Panc1 (cell line): ENCODE results near the gene MCF2. TPM values are rescaled to one million over a fixed set of nuclear protein-coding genes. Genes with fewer than 3 reads are reported as not detected.

Source experiments
- ATAC-seq: fragments of 200-7000 bp; cut with Tn5 transposase; 2 replicates; pipeline ENCODE4 v1.9.1; 2020; ENCODE audit warnings: mild to moderate bottlenecking, moderate library complexity
- BruUV-seq: library from RNA; stranded (reverse); fragments of 400-500 nt; replicated peaks from 2 replicates; lab custom pipeline; 2021; lab: Mats Ljungman, UMichigan
- CTCF ChIA-PET: fragments of 300-600 bp; sonication (Branson Sonifier 250); formaldehyde crosslinking; loops from one replicate; lab custom pipeline; 2022; ENCODE audit warnings: antibody characterized with exemption; lab: Charles Lee
- POLR2A ChIA-PET: fragments of 300-600 bp; sonication (Branson Sonifier 250); formaldehyde crosslinking; loops from one replicate; lab custom pipeline; 2022; ENCODE audit warnings: antibody characterized with exemption; lab: Charles Lee
- DNase-seq: peaks from one replicate; pipeline ENCODE4 v3.0.0-alpha.2; 2010; ENCODE audit warnings: low read depth, low spot score
- H3K27ac ChIP-seq: 2 replicates; pipeline ENCODE4 v1.5.1; 2011; ENCODE audit warnings: mild to moderate bottlenecking, low read length, inconsistent platforms
- H3K27me3 ChIP-seq: fragments of 200-500 bp; sonication (Bioruptor generic); 2 replicates; pipeline ENCODE4 v1.6.0; 2014; ENCODE audit warnings: low read length, inconsistent platforms; ENCODE audit not compliant: control insufficient read depth, insufficient read depth
- H3K36me3 ChIP-seq: fragments of 200-500 bp; sonication (Bioruptor generic); 2 replicates; pipeline ENCODE4 v1.5.1; 2014; ENCODE audit warnings: inconsistent platforms, mild to moderate bottlenecking, low read length, moderate library complexity; ENCODE audit not compliant: control insufficient read depth, insufficient read depth
- H3K4me1 ChIP-seq: 2 replicates; pipeline ENCODE4 v1.5.1; 2011; ENCODE audit warnings: inconsistent platforms, mild to moderate bottlenecking, low read length, moderate library complexity; ENCODE audit not compliant: control insufficient read depth, insufficient read depth
- H3K4me3 ChIP-seq, 2 experiments: 2 replicates each; pipeline ENCODE4 v1.5.1; 2011 to 2012; ENCODE audit warnings: low read depth in 2 of 2, low read length in 2 of 2, mild to moderate bottlenecking in 2 of 2, inconsistent platforms in 1 of 2, moderate library complexity in 1 of 2
- H3K9me3 ChIP-seq: fragments of 200-500 bp; sonication (Bioruptor generic); 2 replicates; pipeline ENCODE4 v1.5.1; 2014; ENCODE audit warnings: low read depth, mild to moderate bottlenecking, inconsistent platforms, low read length, moderate library complexity; ENCODE audit not compliant: control insufficient read depth, insufficient read depth
- CTCF ChIP-seq: fragments of 450-650 bp; IDR thresholded peaks from 2 replicates; pipeline ENCODE4 v1.5.1; 2017; ENCODE audit warnings: mild to moderate bottlenecking
- POLR2AphosphoS5 ChIP-seq: IDR thresholded peaks from 2 replicates; pipeline ENCODE4 v1.6.1; 2012; ENCODE audit warnings: mild to moderate bottlenecking, low read depth, low read length, moderate library complexity
- SIN3A ChIP-seq: IDR thresholded peaks from 2 replicates; pipeline ENCODE4 v1.6.1; 2012; ENCODE audit warnings: low read depth, mild to moderate bottlenecking, low read length, moderate library complexity, borderline replicate concordance; ENCODE audit not compliant: insufficient read depth
- TCF7L2 ChIP-seq: IDR thresholded peaks from 2 replicates; pipeline ENCODE4 v1.6.1; 2011; ENCODE audit warnings: mild to moderate bottlenecking, low read depth, low read length, inconsistent platforms
- in situ Hi-C: cut with HindIII; loops from 2 replicates; pipeline ENCODE4 v1.10.0; 2016; ENCODE audit warnings: low sequenced_read_pairs, low pct_unique_long_range_greater_than_20kb
- intact Hi-C: fragments of 100-400 bp; cut with micrococcal nuclease; formaldehyde crosslinking; loops from one replicate; pipeline ENCODE4 v1.10.0; 2022; ENCODE audit not compliant: unreplicated experiment
- total RNA-seq: library from RNA; stranded (reverse); gene quantifications from one replicate; pipeline ENCODE4 v1.2.1, GENCODE V29; 2021; ENCODE audit not compliant: unreplicated experiment
- TF ChIP-seq, protein P1 (sequence below), 2 experiments: IDR thresholded peaks; 2 replicates each; pipeline ENCODE4 v1.6.1; 2011 to 2012; ENCODE audit warnings: low read depth in 2 of 2, control low read depth in 1 of 2, low read length in 1 of 2, mild to moderate bottlenecking in 1 of 2, moderate library complexity in 1 of 2; ENCODE audit not compliant: insufficient read depth in 1 of 2

Gene MCF2
- total RNA-seq, 1 experiment from 2014 or later = 0.31 TPM

DNA sequence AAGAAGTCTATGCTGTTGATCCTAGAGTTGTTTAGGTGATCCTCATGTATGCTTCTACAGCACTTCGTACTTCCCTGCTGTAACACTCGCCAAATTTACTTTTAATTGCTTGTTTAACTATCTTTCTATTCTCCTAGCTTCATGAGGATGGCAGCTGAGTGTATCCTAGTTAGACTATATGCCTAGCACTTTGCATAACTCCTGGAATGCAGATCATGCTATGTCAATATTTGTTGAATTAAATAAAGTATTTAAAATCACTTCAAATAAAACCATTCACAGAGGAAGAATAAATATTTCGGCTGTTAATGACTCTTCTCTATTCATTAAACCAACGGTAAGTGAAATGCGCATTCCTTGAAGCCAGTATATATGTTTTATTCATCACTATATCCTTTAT lies 122.4 kb downstream of the MCF2 start:
- CTCF ChIA-PET = no interaction called here
- DNase-seq = no peak
- no peaks in the 10 kb centered on the region for H3K4me1 ChIP-seq
- POLR2A ChIA-PET = no interaction called here
- H3K9me3 ChIP-seq = no peaks in the 10 kb centered on the region
- no peak for ATAC-seq
- intact Hi-C loops (no loop called here), in situ Hi-C loops (no loop called here)
- H3K27ac ChIP-seq = no peak overlapping the region
- H3K36me3 ChIP-seq = no peaks in the 10 kb centered on the region
- TF ChIP-seq TCF7L2 (no peak), SIN3A (no peak), CTCF (no peak), POLR2AphosphoS5 (no peak)
- TF ChIP-seq, protein P1, sequence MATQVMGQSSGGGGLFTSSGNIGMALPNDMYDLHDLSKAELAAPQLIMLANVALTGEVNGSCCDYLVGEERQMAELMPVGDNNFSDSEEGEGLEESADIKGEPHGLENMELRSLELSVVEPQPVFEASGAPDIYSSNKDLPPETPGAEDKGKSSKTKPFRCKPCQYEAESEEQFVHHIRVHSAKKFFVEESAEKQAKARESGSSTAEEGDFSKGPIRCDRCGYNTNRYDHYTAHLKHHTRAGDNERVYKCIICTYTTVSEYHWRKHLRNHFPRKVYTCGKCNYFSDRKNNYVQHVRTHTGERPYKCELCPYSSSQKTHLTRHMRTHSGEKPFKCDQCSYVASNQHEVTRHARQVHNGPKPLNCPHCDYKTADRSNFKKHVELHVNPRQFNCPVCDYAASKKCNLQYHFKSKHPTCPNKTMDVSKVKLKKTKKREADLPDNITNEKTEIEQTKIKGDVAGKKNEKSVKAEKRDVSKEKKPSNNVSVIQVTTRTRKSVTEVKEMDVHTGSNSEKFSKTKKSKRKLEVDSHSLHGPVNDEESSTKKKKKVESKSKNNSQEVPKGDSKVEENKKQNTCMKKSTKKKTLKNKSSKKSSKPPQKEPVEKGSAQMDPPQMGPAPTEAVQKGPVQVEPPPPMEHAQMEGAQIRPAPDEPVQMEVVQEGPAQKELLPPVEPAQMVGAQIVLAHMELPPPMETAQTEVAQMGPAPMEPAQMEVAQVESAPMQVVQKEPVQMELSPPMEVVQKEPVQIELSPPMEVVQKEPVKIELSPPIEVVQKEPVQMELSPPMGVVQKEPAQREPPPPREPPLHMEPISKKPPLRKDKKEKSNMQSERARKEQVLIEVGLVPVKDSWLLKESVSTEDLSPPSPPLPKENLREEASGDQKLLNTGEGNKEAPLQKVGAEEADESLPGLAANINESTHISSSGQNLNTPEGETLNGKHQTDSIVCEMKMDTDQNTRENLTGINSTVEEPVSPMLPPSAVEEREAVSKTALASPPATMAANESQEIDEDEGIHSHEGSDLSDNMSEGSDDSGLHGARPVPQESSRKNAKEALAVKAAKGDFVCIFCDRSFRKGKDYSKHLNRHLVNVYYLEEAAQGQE (IDR thresholded peaks at IDR 0.05; ENCODE audit: insufficient read depth in 1 of 2, low read depth in 2 of 2, low read length in 1 of 2) = no peak
- no peak overlapping the region for H3K4me3 ChIP-seq
- no peaks in the 10 kb centered on the region; the same call in 1 of the 2 replicates for H3K27me3 ChIP-seq
- no TSS peak for BruUV-seq

- no peaks in the 10 kb centered on the region; the same call in 1 of the 2 replicates for H3K27me3 ChIP-seq
- ChIA-PET POLR2A (no interaction called here), CTCF (no interaction called here)
- H3K9me3 ChIP-seq = no peaks in the 10 kb centered on the region
- TF ChIP-seq POLR2AphosphoS5 = no peak
- TF ChIP-seq SIN3A = no peak
- TF ChIP-seq, protein P1 (IDR thresholded peaks at IDR 0.05; ENCODE audit: insufficient read depth in 1 of 2, low read depth in 2 of 2, low read length in 1 of 2) = no peak
- no peak for TF ChIP-seq CTCF
- TF ChIP-seq TCF7L2 = no peak
- no peak overlapping the region for H3K4me3 ChIP-seq
- in situ Hi-C loops (no loop called here), intact Hi-C loops (no loop called here)
- no TSS peak for BruUV-seq
- H3K27ac ChIP-seq = no peak overlapping the region
- no peak for DNase-seq
- ATAC-seq = no peak
- no peaks in the 10 kb centered on the region for H3K36me3 ChIP-seq
- no peaks in the 10 kb centered on the region for H3K4me1 ChIP-seq
These were observed 126.9 kb downstream of the MCF2 start for GRCh38 chrX:139581068-139581467.
